ENCODE data around the gene AASDHPPT.
"Not testable (repeated sequence)": the region's sequence is repeated elsewhere in the genome, so short reads cannot be mapped to it uniquely, and the experiment has no call there.

AASDHPPT gene, protein sequence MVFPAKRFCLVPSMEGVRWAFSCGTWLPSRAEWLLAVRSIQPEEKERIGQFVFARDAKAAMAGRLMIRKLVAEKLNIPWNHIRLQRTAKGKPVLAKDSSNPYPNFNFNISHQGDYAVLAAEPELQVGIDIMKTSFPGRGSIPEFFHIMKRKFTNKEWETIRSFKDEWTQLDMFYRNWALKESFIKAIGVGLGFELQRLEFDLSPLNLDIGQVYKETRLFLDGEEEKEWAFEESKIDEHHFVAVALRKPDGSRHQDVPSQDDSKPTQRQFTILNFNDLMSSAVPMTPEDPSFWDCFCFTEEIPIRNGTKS

DNA sequence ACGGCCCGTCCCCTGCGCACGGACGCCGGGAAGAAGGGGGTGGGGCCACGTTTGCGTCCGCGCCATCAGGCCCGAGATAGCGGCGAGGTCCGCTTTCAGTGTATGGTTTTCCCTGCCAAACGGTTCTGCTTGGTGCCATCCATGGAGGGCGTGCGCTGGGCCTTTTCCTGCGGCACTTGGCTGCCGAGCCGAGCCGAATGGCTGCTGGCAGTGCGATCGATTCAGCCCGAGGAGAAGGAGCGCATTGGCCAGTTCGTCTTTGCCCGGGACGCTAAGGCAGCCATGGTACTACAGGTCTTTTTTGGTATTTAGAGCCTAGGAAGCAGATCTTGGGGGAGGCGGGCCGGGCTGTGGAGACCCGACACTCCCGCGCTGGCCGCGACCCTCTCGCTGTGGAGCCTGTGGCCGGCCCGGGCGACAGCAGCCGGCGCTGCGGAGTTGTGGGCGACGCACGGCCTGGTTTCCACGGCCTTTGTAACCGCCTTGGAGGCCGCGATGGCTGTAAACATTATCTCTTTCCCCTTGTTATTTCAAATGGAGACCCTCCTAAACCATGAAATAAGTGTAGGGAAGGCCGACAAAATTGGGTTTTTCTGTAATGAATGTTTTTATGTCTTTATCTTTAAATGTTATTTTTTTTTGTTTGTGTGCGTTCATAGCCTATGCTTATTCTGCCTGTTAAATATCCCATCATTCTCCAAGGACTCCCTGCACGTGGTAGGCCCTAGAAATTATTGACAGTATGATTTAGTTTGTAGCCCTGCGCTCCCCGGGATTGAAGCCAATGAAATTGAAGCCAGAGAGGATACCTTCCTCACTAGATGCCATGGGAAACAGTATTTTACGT lies at the start of gene AASDHPPT:
Gene AASDHPPT, plus strand, starts transcription at position 54 of the 847 bp plus-strand sequence. Its CDS starts 49 bp downstream, at position 103.
- TF ChIP-seq ZNF274 (IDR thresholded peaks at IDR 0.05; ENCODE audit: low read depth, low read length) = no peak
- H3K4me3 ChIP-seq (ENCODE audit: low read length) = peak within 1 kb of the TSS; percentile 91

DNA sequence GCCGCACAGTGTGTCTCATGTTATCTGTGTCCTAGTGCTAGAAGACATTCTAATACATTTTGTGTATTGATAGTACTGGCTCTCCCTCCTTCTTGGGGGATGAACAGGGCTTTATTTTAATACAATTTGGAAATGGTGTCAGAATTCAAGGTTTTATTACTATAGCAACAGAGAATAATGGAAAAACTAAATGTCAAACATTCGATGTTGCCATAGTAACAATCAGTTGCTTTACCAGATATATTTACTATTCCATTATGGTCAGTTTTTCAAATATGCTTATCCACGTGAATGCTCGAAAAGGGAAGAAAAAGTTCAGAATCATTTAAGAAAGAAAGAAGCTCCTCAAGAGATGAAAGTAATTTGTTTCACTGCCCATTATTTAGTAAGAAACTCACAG lies 46.9 kb upstream of the AASDHPPT start:
- no peak for TF ChIP-seq ZNF274 (IDR thresholded peaks at IDR 0.05; ENCODE audit: low read depth, low read length)
- no peak overlapping the region for H3K4me3 ChIP-seq (ENCODE audit: low read length)

DNA sequence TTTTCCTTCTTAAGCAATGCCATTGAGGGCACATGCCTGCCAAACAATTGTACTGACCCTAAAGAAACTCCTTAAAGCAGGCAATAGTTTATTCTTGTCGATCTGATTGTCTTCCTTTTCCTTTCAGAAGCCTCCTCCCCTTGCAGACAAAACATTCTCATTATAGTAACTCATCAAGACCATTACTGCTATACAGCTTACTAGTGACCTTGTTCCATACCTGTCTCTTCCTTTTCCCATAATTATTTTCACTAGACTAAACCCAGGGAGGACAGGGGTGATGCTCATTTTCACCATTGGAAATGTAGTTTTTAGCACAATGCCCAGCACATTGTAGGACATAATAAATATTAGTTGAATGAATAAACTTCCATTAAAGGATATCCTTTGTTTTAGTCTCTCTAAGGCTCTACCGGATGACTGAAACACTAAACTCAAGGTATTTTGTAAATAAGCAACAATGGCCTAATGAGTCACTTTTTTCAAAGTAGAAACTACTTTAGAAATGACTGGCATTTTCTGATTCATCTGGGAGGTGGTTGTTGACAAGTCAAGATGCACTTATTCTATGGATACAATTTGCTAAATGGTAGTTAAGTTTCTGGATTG lies 46.2 kb upstream of the AASDHPPT start:
- H3K4me3 ChIP-seq (ENCODE audit: low read length) = no peak overlapping the region
- no peak for TF ChIP-seq ZNF274 (IDR thresholded peaks at IDR 0.05; ENCODE audit: low read depth, low read length)

DNA sequence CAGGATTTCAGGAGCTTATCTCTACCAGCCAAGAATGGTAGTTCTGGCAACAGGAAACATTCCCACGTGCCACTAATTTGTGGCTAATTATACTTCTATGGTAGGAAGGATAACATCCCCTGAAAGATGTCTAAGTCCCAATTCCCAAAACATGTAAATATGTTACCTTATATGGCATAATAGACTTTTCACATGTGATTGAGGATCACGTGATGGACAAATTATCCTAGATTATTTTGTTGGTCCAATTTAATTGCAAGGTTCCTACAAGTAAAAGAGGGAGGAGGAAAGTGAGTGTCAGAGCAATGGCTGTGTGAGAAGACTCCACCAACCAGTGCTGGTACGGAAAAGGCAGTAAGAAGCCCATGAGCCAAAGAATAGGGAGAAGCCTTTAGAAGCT lies 45.5 kb upstream of the AASDHPPT start:
- no peak for TF ChIP-seq ZNF274 (IDR thresholded peaks at IDR 0.05; ENCODE audit: low read depth, low read length)

DNA sequence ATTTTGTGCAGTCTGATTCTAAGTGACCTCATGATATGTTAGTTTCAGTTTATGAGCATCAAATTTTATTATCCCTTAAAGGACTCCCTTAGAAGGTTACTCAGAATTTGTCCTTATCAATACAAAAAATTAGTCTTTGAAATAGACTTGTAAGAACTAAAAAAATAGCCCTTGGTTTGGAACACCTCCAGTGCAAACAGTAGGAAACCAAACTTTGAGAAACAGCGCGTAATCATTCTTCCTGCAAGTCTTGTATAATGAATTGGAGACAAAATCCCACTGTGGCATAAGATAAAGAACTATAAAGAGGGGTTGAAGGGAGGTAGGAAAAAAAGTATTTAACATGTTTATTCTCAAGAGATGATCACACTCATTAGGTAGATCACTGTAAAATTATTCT lies 44.6 kb upstream of the AASDHPPT start:
- no peak overlapping the region for H3K4me3 ChIP-seq (ENCODE audit: low read length)
- TF ChIP-seq ZNF274 (IDR thresholded peaks at IDR 0.05; ENCODE audit: low read depth, low read length) = no peak

More for the DNA sequence above, 45.5 kb upstream of the AASDHPPT start:
- H3K4me3 ChIP-seq (ENCODE audit: low read length) = no peak overlapping the region

DNA sequence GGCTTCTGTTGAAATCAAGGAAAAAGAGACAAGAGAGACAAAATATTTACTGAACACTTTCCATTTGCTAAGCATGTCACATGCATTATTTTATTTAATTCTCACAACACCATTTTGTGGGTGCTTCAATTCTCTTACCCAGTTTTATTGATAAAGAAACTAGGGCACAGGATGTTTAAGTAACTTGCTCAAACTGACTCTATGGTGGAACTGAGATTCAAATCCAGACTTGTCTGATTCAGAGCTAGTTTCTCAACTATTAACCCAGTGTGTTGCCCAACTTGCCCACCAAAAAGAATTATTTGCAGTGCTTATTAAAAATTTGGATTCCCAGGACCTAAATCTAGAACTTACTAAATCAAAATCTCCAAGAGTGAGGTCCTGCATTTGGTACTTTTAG lies 33.9 kb upstream of the AASDHPPT start:
- no peak overlapping the region for H3K4me3 ChIP-seq (ENCODE audit: low read length)
- TF ChIP-seq ZNF274 (IDR thresholded peaks at IDR 0.05; ENCODE audit: low read depth, low read length) = no peak

DNA sequence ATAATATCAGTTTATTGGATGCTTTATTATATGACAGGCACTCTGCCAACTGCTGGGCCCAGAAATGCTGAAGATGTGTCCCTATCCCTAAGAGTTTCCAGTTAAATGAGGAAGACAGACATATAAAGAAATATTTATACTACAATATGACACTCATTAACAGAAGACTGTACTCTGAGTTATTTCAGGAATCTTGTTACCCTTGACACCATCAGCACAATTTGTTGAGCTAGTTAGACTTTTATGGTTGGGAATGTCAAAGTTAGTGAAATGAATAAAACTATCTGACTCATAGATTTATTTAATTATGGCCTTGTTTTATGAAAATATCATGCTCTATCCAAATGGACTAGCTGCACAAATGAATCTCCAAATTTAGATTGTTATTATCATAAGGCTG lies 29.8 kb upstream of the AASDHPPT start:
- no peak for TF ChIP-seq ZNF274 (IDR thresholded peaks at IDR 0.05; ENCODE audit: low read depth, low read length)

DNA sequence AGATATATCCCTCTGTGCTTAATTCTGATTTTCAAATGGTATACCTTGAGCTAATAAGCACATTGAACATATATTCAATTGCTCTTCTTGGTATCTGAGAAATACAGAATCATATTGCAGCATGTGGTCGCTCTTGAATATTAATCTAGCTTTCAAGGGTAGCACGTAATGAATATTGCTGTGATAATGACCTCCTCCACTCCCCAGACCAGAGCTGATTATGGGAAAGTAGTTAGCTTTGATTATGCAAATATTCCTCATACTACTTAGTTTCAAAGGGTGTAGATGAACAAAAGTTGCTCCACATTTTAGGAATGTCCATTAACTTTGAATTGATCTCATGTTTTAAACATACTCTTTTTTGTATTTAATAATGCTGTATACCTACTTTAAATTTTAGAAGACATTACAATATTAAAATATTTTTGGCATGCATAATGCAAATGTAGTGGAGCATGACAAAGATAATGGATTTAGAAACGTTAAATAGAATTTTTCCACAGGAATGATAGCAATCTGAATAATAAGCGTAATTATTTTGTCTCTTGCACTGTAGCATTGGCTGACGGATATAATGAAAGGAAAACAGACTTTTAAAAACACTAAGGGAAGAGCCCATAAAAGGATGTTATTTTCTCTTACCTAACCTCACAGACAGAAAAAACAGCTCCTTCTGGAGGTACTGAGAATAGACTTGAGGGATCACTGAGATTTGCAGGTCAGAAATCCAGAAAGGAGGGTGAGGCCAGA lies 27.6 kb upstream of the AASDHPPT start:
- no peak for TF ChIP-seq ZNF274 (IDR thresholded peaks at IDR 0.05; ENCODE audit: low read depth, low read length)
- H3K4me3 ChIP-seq (ENCODE audit: low read length) = no peak overlapping the region

More for the DNA sequence above, 29.8 kb upstream of the AASDHPPT start:
- no peak overlapping the region for H3K4me3 ChIP-seq (ENCODE audit: low read length)

DNA sequence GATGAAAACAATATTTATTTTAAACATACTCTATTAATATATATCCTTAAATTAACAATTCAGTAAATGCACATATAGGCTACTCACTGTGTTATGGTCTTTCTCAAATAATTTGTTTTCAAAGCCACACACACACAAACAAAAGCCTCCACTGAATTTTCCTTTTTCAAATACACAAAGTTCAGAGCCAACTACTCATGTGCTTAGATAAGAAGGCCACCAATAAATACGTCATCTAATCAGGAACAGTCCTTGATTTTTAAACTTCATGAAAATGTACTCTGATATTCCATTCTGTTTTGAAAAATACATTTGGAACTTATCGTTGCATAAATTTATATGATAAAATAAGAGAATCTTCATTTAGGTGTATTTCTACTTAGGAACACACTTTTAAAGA lies 26.4 kb upstream of the AASDHPPT start:
- H3K4me3 ChIP-seq (ENCODE audit: low read length) = no peak overlapping the region
- no peak for TF ChIP-seq ZNF274 (IDR thresholded peaks at IDR 0.05; ENCODE audit: low read depth, low read length)

DNA sequence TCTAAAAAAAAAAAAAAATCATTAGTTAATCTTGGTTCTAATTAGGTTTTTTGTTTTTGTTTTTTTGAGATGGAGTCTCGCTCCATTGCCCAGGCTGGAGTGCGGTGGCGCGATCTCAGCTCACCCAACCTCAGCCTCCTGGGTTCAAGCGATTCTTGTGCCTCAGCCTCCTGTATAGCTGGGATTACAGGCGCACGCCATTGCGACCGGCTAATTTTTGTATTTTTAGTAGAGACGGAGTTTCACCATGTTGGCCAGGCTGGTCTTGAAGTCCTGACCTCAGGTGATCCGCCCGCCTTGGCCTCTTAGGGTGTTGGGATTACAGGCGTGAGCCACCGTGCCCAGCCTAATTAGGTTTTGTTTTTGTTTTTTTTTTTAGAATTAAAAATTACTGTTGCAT lies 19.1 kb upstream of the AASDHPPT start:
- H3K4me3 ChIP-seq (ENCODE audit: low read length) = not testable (repeated sequence)

DNA sequence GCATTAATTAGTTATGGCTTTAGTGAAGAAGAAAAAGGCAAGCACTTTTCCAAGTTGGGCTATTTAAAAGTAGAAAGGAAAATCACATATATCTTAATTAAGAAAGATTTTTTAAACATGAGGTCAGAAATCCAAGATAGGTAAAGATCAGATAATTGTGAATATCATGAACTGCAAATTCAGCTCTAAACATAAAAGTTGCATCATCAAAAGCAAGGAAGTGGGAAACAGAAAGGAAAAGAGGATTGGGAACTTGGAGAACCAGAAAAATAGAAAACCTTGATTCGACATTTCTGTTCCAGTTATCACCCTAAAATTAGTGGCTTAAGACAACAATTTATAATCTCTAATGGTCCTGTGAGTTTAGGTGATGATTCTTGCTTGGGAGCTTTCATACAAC lies 17.8 kb upstream of the AASDHPPT start:
- no peak for TF ChIP-seq ZNF274 (IDR thresholded peaks at IDR 0.05; ENCODE audit: low read depth, low read length)
- H3K4me3 ChIP-seq (ENCODE audit: low read length) = no peak overlapping the region

DNA sequence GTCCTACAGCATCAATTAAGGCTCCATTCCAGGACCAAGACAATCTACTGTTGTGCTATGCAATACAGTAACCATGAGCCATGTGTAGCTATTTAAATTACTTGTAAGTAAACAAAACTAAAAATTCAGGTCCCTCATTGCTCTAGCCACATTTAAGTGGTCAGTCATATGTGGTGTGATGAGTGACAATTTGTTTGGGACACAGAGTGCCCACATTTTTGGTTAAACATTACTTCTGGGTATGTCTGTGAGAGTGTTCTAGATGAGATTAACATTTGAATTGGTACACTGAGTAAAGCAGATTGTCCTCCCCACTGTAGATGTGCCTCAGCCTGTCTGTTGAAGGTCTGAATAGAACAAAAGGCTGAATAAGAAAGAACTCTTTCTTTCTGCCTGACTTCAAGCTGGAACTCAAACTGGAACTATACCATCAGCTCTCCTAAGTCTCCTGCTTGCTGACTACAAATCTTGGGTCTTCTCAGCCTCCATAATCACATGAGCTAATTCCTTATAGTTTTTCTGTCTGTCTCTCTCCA lies 16.1 kb upstream of the AASDHPPT start:
- no peak overlapping the region for H3K4me3 ChIP-seq (ENCODE audit: low read length)
- TF ChIP-seq ZNF274 (IDR thresholded peaks at IDR 0.05; ENCODE audit: low read depth, low read length) = no peak

DNA sequence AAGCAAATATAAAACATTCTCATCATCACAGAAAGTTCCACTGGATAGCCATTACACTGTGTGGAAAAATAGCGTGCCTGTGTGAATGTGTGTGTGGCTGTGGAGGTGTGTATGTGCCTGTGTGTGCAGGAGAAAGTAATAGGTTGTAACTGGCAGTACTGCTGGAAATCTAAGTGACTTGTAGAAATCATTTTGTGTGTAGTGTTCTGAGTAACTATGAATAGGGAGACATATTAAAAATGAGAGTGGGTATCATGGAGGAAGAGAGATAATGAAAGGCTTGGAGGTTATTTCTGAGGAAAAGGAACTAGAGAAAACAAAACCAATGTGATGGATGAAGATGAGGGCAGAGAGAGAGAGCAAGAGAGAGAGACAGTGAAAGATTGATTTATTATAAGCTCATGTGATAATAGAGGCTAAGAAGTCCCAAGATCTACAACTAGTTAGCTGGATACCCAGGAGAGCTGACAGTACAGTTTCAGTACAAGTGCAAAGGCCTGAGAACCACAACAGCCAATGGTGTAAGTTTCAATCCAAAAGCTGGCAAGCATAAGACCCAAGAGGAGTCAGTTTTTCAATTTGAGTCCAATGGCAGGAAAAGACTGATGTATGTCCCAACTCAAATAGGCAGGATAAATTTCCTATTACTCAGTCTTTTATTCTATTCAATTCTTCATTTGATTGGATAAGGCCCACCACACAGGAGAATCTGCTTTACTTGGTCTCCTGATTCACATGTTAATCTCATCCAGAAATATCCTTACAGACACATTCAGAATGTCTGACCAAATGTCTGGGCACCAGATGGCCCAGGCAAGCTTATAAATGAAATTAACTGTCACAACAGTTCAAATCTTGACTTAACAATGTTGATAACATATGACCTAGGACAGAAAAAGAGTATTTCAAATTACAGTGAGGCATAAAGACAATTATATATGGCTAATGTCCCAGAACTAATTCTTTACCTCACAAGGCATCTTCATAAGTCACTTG lies 15.2 kb upstream of the AASDHPPT start:
- no peak overlapping the region for H3K4me3 ChIP-seq (ENCODE audit: low read length)
- no peak for TF ChIP-seq ZNF274 (IDR thresholded peaks at IDR 0.05; ENCODE audit: low read depth, low read length)

Data from GM08714 (cell line).